22Rv1 (cell line): ENCODE data around the gene RUVBL1.
A peak's percentile ranks its signal among the peaks of the same experiment; 100 is the strongest.

Experiments
- H3K27ac ChIP-seq: fragments of 450-650 bp; 2 replicates; pipeline ENCODE4 v1.5.1; 2017
- CTCF ChIP-seq: fragments of 450-650 bp; IDR thresholded peaks from 2 replicates; pipeline ENCODE4 v1.5.1; 2017; ENCODE audit warnings: mild to moderate bottlenecking
- ZFX ChIP-seq: fragments of 450-650 bp; IDR thresholded peaks from 2 replicates; pipeline ENCODE4 v1.6.1; 2017; ENCODE audit warnings: antibody characterized with exemption, borderline replicate concordance

Gene RUVBL1

GRCh38 chr3:128041344-128041743 is 82.3 kb downstream of the RUVBL1 start:
- TF ChIP-seq ZFX (no peak), CTCF (no peak)
- H3K27ac ChIP-seq, result no peak overlapping the region

- no peak overlapping the region for H3K27ac ChIP-seq
- TF ChIP-seq CTCF, result no peak
- no peak for TF ChIP-seq ZFX
Measured at GRCh38 chr3:128040660-128041059, 83.0 kb downstream of the RUVBL1 start.

GRCh38 chr3:128040041-128040440 is 83.6 kb downstream of the RUVBL1 start:
- no peak overlapping the region for H3K27ac ChIP-seq
- TF ChIP-seq ZFX (no peak), CTCF (no peak)

GRCh38 chr3:128036119-128036518 is 87.5 kb downstream of the RUVBL1 start:
- no peak for TF ChIP-seq ZFX
- no peak for TF ChIP-seq CTCF
- peak overlapping the region; percentile 67 for H3K27ac ChIP-seq

- TF ChIP-seq ZFX, result no peak
- H3K27ac ChIP-seq, result no peak overlapping the region
Measured at GRCh38 chr3:128033102-128033501, 90.5 kb downstream of the RUVBL1 start.
